IPS-20b (cell line): ENCODE measurements around the gene CACNA1D.

Source experiments
- H3K27ac ChIP-seq: one replicate; pipeline ENCODE4 v1.5.1; 2013; ENCODE audit warnings: low read length
- H3K27me3 ChIP-seq: 2 replicates; pipeline ENCODE4 v1.6.1; 2013; ENCODE audit warnings: mild to moderate bottlenecking, low read length, inconsistent platforms; ENCODE audit not compliant: insufficient read depth
- H3K36me3 ChIP-seq: 2 replicates; pipeline ENCODE4 v1.6.1; 2013; ENCODE audit warnings: low read depth, mild to moderate bottlenecking, inconsistent platforms, low read length, moderate library complexity; ENCODE audit not compliant: insufficient read depth
- H3K4me1 ChIP-seq: 2 replicates; pipeline ENCODE4 v1.6.1; 2013; ENCODE audit warnings: mild to moderate bottlenecking, control low read depth, inconsistent platforms, low read length, moderate library complexity; ENCODE audit not compliant: insufficient read depth
- H3K4me3 ChIP-seq: 2 replicates; pipeline ENCODE4 v1.5.1; 2013; ENCODE audit warnings: mild to moderate bottlenecking, low read length, inconsistent platforms
- H3K9ac ChIP-seq: 2 replicates; pipeline ENCODE4 v1.6.1; 2013; ENCODE audit warnings: low read depth, mild to moderate bottlenecking, inconsistent platforms, low read length, moderate library complexity
- H3K9me3 ChIP-seq: 2 replicates; pipeline ENCODE4 v1.6.1; 2013; ENCODE audit warnings: mild to moderate bottlenecking, low read depth, low read length, inconsistent platforms; ENCODE audit not compliant: insufficient read depth

The CACNA1D gene

GRCh38 chr3:53726643-53727042 is 232.2 kb downstream of the CACNA1D start:
- Histone ChIP-seq H3K36me3 (no peaks in the 10 kb centered on the region), H3K27me3 (no peaks in the 10 kb centered on the region), H3K4me3 (no peak overlapping the region), H3K9me3 (no peaks in the 10 kb centered on the region), H3K27ac (no peak overlapping the region), H3K9ac (no peak overlapping the region), H3K4me1 (no peaks in the 10 kb centered on the region)

- Histone ChIP-seq H3K9me3 (no peaks in the 10 kb centered on the region), H3K4me1 (no peaks in the 10 kb centered on the region), H3K36me3 (no peaks in the 10 kb centered on the region), H3K27me3 (no peaks in the 10 kb centered on the region), H3K27ac (no peak overlapping the region), H3K4me3 (no peak overlapping the region), H3K9ac (no peak overlapping the region)
Measured at GRCh38 chr3:53728606-53729005, 234.2 kb downstream of the CACNA1D start.

- H3K4me3 ChIP-seq: no peak overlapping the region
Measured at GRCh38 chr3:53729159-53729558, 234.7 kb downstream of the CACNA1D start.

GRCh38 chr3:53729618-53730017 is 235.2 kb downstream of the CACNA1D start:
- H3K36me3 ChIP-seq: no peaks in the 10 kb centered on the region
- H3K27ac ChIP-seq: no peak overlapping the region
- no peak overlapping the region for H3K9ac ChIP-seq
- H3K27me3 ChIP-seq: no peaks in the 10 kb centered on the region
- H3K9me3 ChIP-seq: no peaks in the 10 kb centered on the region
- H3K4me3 ChIP-seq: no peak overlapping the region
- H3K4me1 ChIP-seq: no peaks in the 10 kb centered on the region

More at GRCh38 chr3:53729159-53729558, 234.7 kb downstream of the CACNA1D start:
- H3K27me3 ChIP-seq: no peaks in the 10 kb centered on the region
- no peaks in the 10 kb centered on the region for H3K36me3 ChIP-seq
- H3K9ac ChIP-seq: no peak overlapping the region
- H3K27ac ChIP-seq: no peak overlapping the region
- no peaks in the 10 kb centered on the region for H3K4me1 ChIP-seq
- H3K9me3 ChIP-seq: no peaks in the 10 kb centered on the region

GRCh38 chr3:53730576-53730975 is 236.2 kb downstream of the CACNA1D start:
- Histone ChIP-seq H3K9ac (no peak overlapping the region), H3K9me3 (no peaks in the 10 kb centered on the region), H3K4me1 (no peaks in the 10 kb centered on the region), H3K4me3 (no peak overlapping the region), H3K27me3 (no peaks in the 10 kb centered on the region), H3K27ac (no peak overlapping the region), H3K36me3 (no peaks in the 10 kb centered on the region)

- H3K9me3 ChIP-seq: no peaks in the 10 kb centered on the region
- no peaks in the 10 kb centered on the region for H3K4me1 ChIP-seq
- no peak overlapping the region for H3K9ac ChIP-seq
- H3K27ac ChIP-seq: no peak overlapping the region
- no peak overlapping the region for H3K4me3 ChIP-seq
- no peaks in the 10 kb centered on the region for H3K27me3 ChIP-seq
- H3K36me3 ChIP-seq: no peaks in the 10 kb centered on the region
Measured at GRCh38 chr3:53731934-53732624, 237.7 kb downstream of the CACNA1D start.

- H3K27ac ChIP-seq: no peak overlapping the region
- no peak overlapping the region for H3K4me3 ChIP-seq
- H3K36me3 ChIP-seq: no peaks in the 10 kb centered on the region
- H3K27me3 ChIP-seq: no peaks in the 10 kb centered on the region
- H3K9me3 ChIP-seq: no peaks in the 10 kb centered on the region
- no peak overlapping the region for H3K9ac ChIP-seq
- no peaks in the 10 kb centered on the region for H3K4me1 ChIP-seq
Measured at GRCh38 chr3:53733446-53733845, 239.0 kb downstream of the CACNA1D start.

- no peak overlapping the region for H3K4me3 ChIP-seq
- no peaks in the 10 kb centered on the region for H3K9me3 ChIP-seq
- no peaks in the 10 kb centered on the region; the same call in 1 of the 2 replicates for H3K4me1 ChIP-seq
- H3K36me3 ChIP-seq: no peaks in the 10 kb centered on the region
- H3K27ac ChIP-seq: no peak overlapping the region
- H3K27me3 ChIP-seq: no peaks in the 10 kb centered on the region
- no peak overlapping the region for H3K9ac ChIP-seq
Measured at GRCh38 chr3:53739966-53740365, 245.6 kb downstream of the CACNA1D start.

- Histone ChIP-seq H3K36me3 (no peaks in the 10 kb centered on the region), H3K4me3 (no peak overlapping the region), H3K27ac (no peak overlapping the region), H3K9me3 (no peaks in the 10 kb centered on the region), H3K27me3 (no peaks in the 10 kb centered on the region), H3K9ac (no peak overlapping the region), H3K4me1 (no peaks in the 10 kb centered on the region; the same call in 1 of the 2 replicates)
Measured at GRCh38 chr3:53740956-53741355, 246.5 kb downstream of the CACNA1D start.

- Histone ChIP-seq H3K27ac (no peak overlapping the region), H3K27me3 (no peaks in the 10 kb centered on the region), H3K9me3 (no peaks in the 10 kb centered on the region), H3K36me3 (no peaks in the 10 kb centered on the region), H3K4me3 (no peak overlapping the region), H3K9ac (no peak overlapping the region), H3K4me1 (peaks cover 18% of the 10 kb centered on the region; the same call in 1 of the 2 replicates)
Measured at GRCh38 chr3:53744351-53744750, 249.9 kb downstream of the CACNA1D start.

- Histone ChIP-seq H3K36me3 (no peaks in the 10 kb centered on the region), H3K9me3 (no peaks in the 10 kb centered on the region), H3K4me1 (peaks cover 22% of the 10 kb centered on the region; the same call in 1 of the 2 replicates), H3K27me3 (no peaks in the 10 kb centered on the region), H3K27ac (no peak overlapping the region), H3K4me3 (no peak overlapping the region), H3K9ac (no peak overlapping the region)
Measured at GRCh38 chr3:53747559-53747958, 253.1 kb downstream of the CACNA1D start.

GRCh38 chr3:53748512-53749271 is 254.3 kb downstream of the CACNA1D start:
- Histone ChIP-seq H3K27ac (no peak overlapping the region), H3K4me3 (peak overlapping the region; percentile 30; the same call in 1 of the 2 replicates), H3K36me3 (no peaks in the 10 kb centered on the region), H3K4me1 (peaks cover 25% of the 10 kb centered on the region; the same call in 1 of the 2 replicates), H3K27me3 (no peaks in the 10 kb centered on the region), H3K9me3 (no peaks in the 10 kb centered on the region), H3K9ac (no peak overlapping the region)
